Loucy (cell line): ENCODE results near the gene TMEM259.

Source experiments
- H2AFZ ChIP-seq: fragments of 200-600 bp; sonication (generic); 2 replicates; pipeline ENCODE4 v1.6.0; 2016; ENCODE audit warnings: antibody characterized with exemption, mild to moderate bottlenecking, low read length, moderate library complexity
- H3F3A ChIP-seq: fragments of 200-600 bp; 2 replicates; pipeline ENCODE4 v1.6.0; 2016; ENCODE audit warnings: antibody characterized with exemption, low read depth, mild to moderate bottlenecking
- H3K27me3 ChIP-seq: fragments of 200-600 bp; sonication (generic); 2 replicates; pipeline ENCODE4 v1.6.1; 2014; ENCODE audit warnings: low read length, mild to moderate bottlenecking; ENCODE audit not compliant: insufficient read depth, poor library complexity, severe bottlenecking
- H3K36me3 ChIP-seq: fragments of 200-600 bp; sonication (generic); 2 replicates; pipeline ENCODE4 v1.6.1; 2016; ENCODE audit warnings: low read length; ENCODE audit not compliant: insufficient read depth
- H3K4me1 ChIP-seq: fragments of 200-600 bp; sonication (generic); 2 replicates; pipeline ENCODE4 v1.5.1; 2014; ENCODE audit warnings: low read length, mild to moderate bottlenecking; ENCODE audit not compliant: insufficient read depth, poor library complexity, severe bottlenecking
- H3K4me2 ChIP-seq: fragments of 200-600 bp; sonication (generic); 2 replicates; pipeline ENCODE4 v1.6.0; 2014; ENCODE audit warnings: antibody characterized with exemption, low read length, low read depth, mild to moderate bottlenecking; ENCODE audit not compliant: poor library complexity, severe bottlenecking
- H3K4me3 ChIP-seq: fragments of 200-600 bp; sonication (generic); 2 replicates; pipeline ENCODE4 v1.5.1; 2014; ENCODE audit warnings: low read length, mild to moderate bottlenecking, mixed read lengths; ENCODE audit not compliant: poor library complexity, severe bottlenecking
- H3K79me2 ChIP-seq: fragments of 200-600 bp; sonication (generic); 2 replicates; pipeline ENCODE4 v1.6.1; 2014; ENCODE audit warnings: low read length; ENCODE audit not compliant: insufficient read depth
- H3K9ac ChIP-seq: fragments of 200-600 bp; sonication (generic); 2 replicates; pipeline ENCODE4 v1.6.0; 2014; ENCODE audit warnings: mild to moderate bottlenecking, low read depth, low read length, moderate library complexity; ENCODE audit not compliant: poor library complexity, severe bottlenecking
- H3K9me2 ChIP-seq: fragments of 200-600 bp; sonication (generic); replicated peaks from 2 replicates; pipeline ENCODE4 v1.6.1; 2016; ENCODE audit warnings: low read depth, low read length, mixed read lengths
- H3K9me3 ChIP-seq: fragments of 200-600 bp; sonication (generic); 2 replicates; pipeline ENCODE4 v1.6.1; 2014; ENCODE audit warnings: mild to moderate bottlenecking, antibody characterized with exemption, low read length, low read depth; ENCODE audit not compliant: insufficient read depth
- H4K20me1 ChIP-seq: fragments of 200-600 bp; sonication (generic); 2 replicates; pipeline ENCODE4 v1.6.0; 2014; ENCODE audit warnings: antibody characterized with exemption, low read length, mild to moderate bottlenecking; ENCODE audit not compliant: insufficient read depth, poor library complexity, severe bottlenecking
- CTCF ChIP-seq: fragments of 200-600 bp; sonication (generic); conservative IDR thresholded peaks from 2 replicates; pipeline ENCODE4 v1.5.1; 2014; ENCODE audit warnings: mild to moderate bottlenecking, antibody characterized with exemption, low read length
- EZH2phosphoT487 ChIP-seq: fragments of 200-600 bp; IDR thresholded peaks from 2 replicates; pipeline ENCODE4 v1.6.1; 2018; ENCODE audit warnings: antibody characterized with exemption, mild to moderate bottlenecking, moderate library complexity, borderline replicate concordance

TMEM259 gene

GRCh38 chr19:980133-980998, 40.6 kb downstream of the TMEM259 start:
- H3K9ac ChIP-seq, result no peak overlapping the region
- H3K4me2 ChIP-seq, result no peak overlapping the region
- H3K4me3 ChIP-seq, result no peak overlapping the region
- H3K9me2 ChIP-seq, result no peaks in the 10 kb centered on the region
- H3K9me3 ChIP-seq, result no peaks in the 10 kb centered on the region
- TF ChIP-seq EZH2phosphoT487, result no peak
- no peak for TF ChIP-seq CTCF
- peaks cover 17% of the 10 kb centered on the region for H3K4me1 ChIP-seq
- no peak overlapping the region for H2AFZ ChIP-seq
- H3K27me3 ChIP-seq, result no peaks in the 10 kb centered on the region
- H3K79me2 ChIP-seq, result peaks cover 11% of the 10 kb centered on the region
- no peaks in the 10 kb centered on the region for H3K36me3 ChIP-seq
- no peaks in the 10 kb centered on the region for H4K20me1 ChIP-seq
- H3F3A ChIP-seq, result no peaks in the 10 kb centered on the region

GRCh38 chr19:979318-979741, 41.6 kb downstream of the TMEM259 start:
- Histone ChIP-seq H3F3A (no peaks in the 10 kb centered on the region), H3K9me3 (no peaks in the 10 kb centered on the region), H2AFZ (no peak overlapping the region), H3K4me3 (no peak overlapping the region), H4K20me1 (no peaks in the 10 kb centered on the region), H3K9me2 (no peaks in the 10 kb centered on the region), H3K4me1 (peaks cover 11% of the 10 kb centered on the region), H3K9ac (no peak overlapping the region), H3K4me2 (no peak overlapping the region), H3K27me3 (no peaks in the 10 kb centered on the region), H3K36me3 (no peaks in the 10 kb centered on the region), H3K79me2 (peaks cover under 1% of the 10 kb centered on the region; the same call in 1 of the 2 replicates)
- TF ChIP-seq EZH2phosphoT487, result no peak
- no peak for TF ChIP-seq CTCF

- Histone ChIP-seq H3F3A (no peaks in the 10 kb centered on the region), H3K4me2 (no peak overlapping the region), H3K79me2 (no peaks in the 10 kb centered on the region), H3K27me3 (no peaks in the 10 kb centered on the region), H3K36me3 (peaks cover 3% of the 10 kb centered on the region; the same call in 1 of the 2 replicates), H3K4me1 (no peaks in the 10 kb centered on the region), H3K9ac (no peak overlapping the region), H3K9me3 (no peaks in the 10 kb centered on the region), H2AFZ (no peak overlapping the region), H4K20me1 (no peaks in the 10 kb centered on the region), H3K9me2 (no peaks in the 10 kb centered on the region), H3K4me3 (no peak overlapping the region)
- TF ChIP-seq CTCF (no peak), EZH2phosphoT487 (no peak)
Measured at GRCh38 chr19:977058-977464, 43.9 kb downstream of the TMEM259 start.
